Neural cell (in vitro differentiated cells): Measurements from ENCODE around the gene ABAT.

ENCODE experiments used
- EP300 ChIP-seq: fragments of 450-650 bp; conservative IDR thresholded peaks from 2 replicates; pipeline ENCODE4 v1.6.1; 2014; ENCODE audit warnings: antibody characterized with exemption, mild to moderate bottlenecking, moderate library complexity; ENCODE audit not compliant: poor library complexity, severe bottlenecking
- EZH2 ChIP-seq: fragments of 200-600, 300-800 bp; shearing (Covaris generic), sonication (generic); IDR thresholded peaks from 2 replicates; pipeline ENCODE4 v1.6.1; 2014; ENCODE audit warnings: antibody characterized with exemption, low read length, borderline replicate concordance, mild to moderate bottlenecking; ENCODE audit not compliant: insufficient read depth, poor library complexity, severe bottlenecking
- MXI1 ChIP-seq: fragments of 450-650 bp; conservative IDR thresholded peaks from 2 replicates; pipeline ENCODE4 v1.6.1; 2014; ENCODE audit warnings: antibody characterized with exemption, mild to moderate bottlenecking; ENCODE audit not compliant: poor library complexity, severe bottlenecking
- POLR2AphosphoS5 ChIP-seq: IDR thresholded peaks from 2 replicates; pipeline ENCODE4 v1.6.1; 2012
- RAD21 ChIP-seq: fragments of 450-650 bp; conservative IDR thresholded peaks from 2 replicates; pipeline ENCODE4 v1.6.1; 2014; ENCODE audit warnings: antibody characterized with exemption, mild to moderate bottlenecking, moderate library complexity
- TF ChIP-seq, protein P1 (sequence below): fragments of 450-650 bp; IDR thresholded peaks from 2 replicates; pipeline ENCODE4 v1.5.1; 2014; ENCODE audit warnings: antibody characterized with exemption, mild to moderate bottlenecking, moderate library complexity; ENCODE audit not compliant: poor library complexity, severe bottlenecking

DNA sequence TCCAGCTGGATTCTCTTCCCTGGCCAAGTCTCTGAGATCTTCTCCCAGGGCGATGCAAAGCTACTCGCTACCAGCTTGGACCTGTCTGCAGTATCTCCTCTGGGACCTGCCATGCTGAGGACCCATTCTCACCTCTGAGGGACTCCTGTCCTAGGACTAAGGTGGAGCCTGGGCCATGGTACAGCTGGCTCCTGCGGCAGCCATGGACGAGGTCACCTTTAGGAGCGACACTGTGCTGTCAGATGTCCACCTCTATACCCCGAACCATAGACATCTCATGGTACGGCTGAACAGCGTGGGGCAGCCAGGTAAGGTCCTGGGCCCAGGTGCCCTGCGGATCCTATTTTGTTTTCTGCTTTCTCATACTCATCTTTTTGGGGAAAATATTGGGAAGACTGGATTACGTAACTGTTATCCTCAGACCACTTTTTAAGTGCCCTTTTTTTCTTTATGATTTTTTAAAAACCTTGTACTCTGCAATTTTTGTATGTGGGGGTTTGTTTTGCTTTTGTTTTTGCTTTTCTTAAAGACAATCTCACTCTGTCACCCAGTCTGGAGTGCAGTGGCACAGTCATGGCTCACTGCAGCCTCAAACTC lies 48.8 kb upstream of the ABAT start:
- TF ChIP-seq, protein P1, sequence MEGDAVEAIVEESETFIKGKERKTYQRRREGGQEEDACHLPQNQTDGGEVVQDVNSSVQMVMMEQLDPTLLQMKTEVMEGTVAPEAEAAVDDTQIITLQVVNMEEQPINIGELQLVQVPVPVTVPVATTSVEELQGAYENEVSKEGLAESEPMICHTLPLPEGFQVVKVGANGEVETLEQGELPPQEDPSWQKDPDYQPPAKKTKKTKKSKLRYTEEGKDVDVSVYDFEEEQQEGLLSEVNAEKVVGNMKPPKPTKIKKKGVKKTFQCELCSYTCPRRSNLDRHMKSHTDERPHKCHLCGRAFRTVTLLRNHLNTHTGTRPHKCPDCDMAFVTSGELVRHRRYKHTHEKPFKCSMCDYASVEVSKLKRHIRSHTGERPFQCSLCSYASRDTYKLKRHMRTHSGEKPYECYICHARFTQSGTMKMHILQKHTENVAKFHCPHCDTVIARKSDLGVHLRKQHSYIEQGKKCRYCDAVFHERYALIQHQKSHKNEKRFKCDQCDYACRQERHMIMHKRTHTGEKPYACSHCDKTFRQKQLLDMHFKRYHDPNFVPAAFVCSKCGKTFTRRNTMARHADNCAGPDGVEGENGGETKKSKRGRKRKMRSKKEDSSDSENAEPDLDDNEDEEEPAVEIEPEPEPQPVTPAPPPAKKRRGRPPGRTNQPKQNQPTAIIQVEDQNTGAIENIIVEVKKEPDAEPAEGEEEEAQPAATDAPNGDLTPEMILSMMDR = no peak
- TF ChIP-seq POLR2AphosphoS5 (no peak), MXI1 (no peak), EP300 (no peak), EZH2 (no peak), RAD21 (no peak)
